Transverse colon (tissue), 4 donors: Measurements from ENCODE around the gene SPARCL1. TPM values are rescaled to one million over a fixed set of nuclear protein-coding genes. Genes with fewer than 3 reads are reported as not detected.
A peak's percentile ranks its signal among the peaks of the same experiment; 100 is the strongest.

Source experiments
- DNase-seq: peaks from one replicate; pipeline ENCODE4 v3.0.0-alpha.2; 2019
- H3K27ac ChIP-seq, 4 donors: fragments of 200-600 bp; sonication (generic); 2 replicates each; pipeline ENCODE4 v1.5.1; 2016 to 2018; ENCODE audit warnings: inconsistent platforms in 4 of 4
- H3K27me3 ChIP-seq: fragments of 200-600 bp; sonication (generic); 2 replicates; pipeline ENCODE4 v1.5.1; 2017; ENCODE audit warnings: inconsistent platforms
- H3K36me3 ChIP-seq, 4 donors: fragments of 200-600 bp; sonication (generic); 2 replicates each; pipeline ENCODE4 v1.5.1; 2017 to 2019; ENCODE audit warnings: inconsistent platforms in 4 of 4
- H3K4me1 ChIP-seq, 4 donors: fragments of 200-600 bp; sonication (generic); 2 replicates each; pipeline ENCODE4 v1.5.1; 2017 to 2020; ENCODE audit warnings: inconsistent platforms in 4 of 4
- H3K4me3 ChIP-seq, 4 donors: fragments of 200-600 bp; sonication (generic); 1 replicate in 1 of 4; 2 replicates in 3 of 4; pipeline versions ENCODE4 v1.5.1 to v1.6.1; 2017 to 2019; ENCODE audit warnings: inconsistent platforms in 4 of 4
- H3K9me3 ChIP-seq, 2 donors: fragments of 200-600 bp; sonication (generic); 2 replicates each; pipeline ENCODE4 v1.5.1; 2017 to 2019; ENCODE audit warnings: inconsistent platforms in 2 of 2
- EP300 ChIP-seq: sonication (generic); formaldehyde crosslinking; IDR thresholded peaks from one replicate; pipeline ENCODE4 v1.6.1; 2017; ENCODE audit warnings: antibody characterized with exemption, low read depth
- POLR2A ChIP-seq: fragments of 450-650 bp; IDR thresholded peaks from one replicate; pipeline ENCODE4 v1.6.1; 2016; ENCODE audit warnings: antibody characterized with exemption, mild to moderate bottlenecking, moderate library complexity
- POLR2AphosphoS5 ChIP-seq, 3 donors: sonication (generic); formaldehyde crosslinking; IDR thresholded peaks; one replicate each; pipeline ENCODE4 v1.6.1; 2016; ENCODE audit warnings: antibody characterized with exemption in 3 of 3
- WGBS, 2 donors: methylation state at CpG; one replicate each; pipeline ENCODE4 v1.1.5; 2018; ENCODE audit warnings: low coverage in 1 of 2; 5-methylcytosine and 5-hydroxymethylcytosine counted together
- in situ Hi-C, 4 donors: fragments of 200-750 bp; cut with MboI; loops; one replicate each; pipeline versions ENCODE4 v1.15.0 to v1.15.1; 2017; ENCODE audit warnings: low sequenced_read_pairs in 3 of 4, low pct_ligation_motif_present in 1 of 4, low pct_unique_long_range_greater_than_20kb in 1 of 4
- intact Hi-C: fragments of 100-400 bp; cut with DNase I; formaldehyde crosslinking; loops from one replicate; pipeline ENCODE4 v1.15.1; 2023; ENCODE audit warnings: low total_unique reads
- total RNA-seq, 4 donors: library from RNA; depleted of rRNA; stranded (reverse); fragments of >200 nt; gene quantifications; one replicate each; pipeline ENCODE4 v1.1.0, GENCODE V29; 2016
- TF ChIP-seq, protein P1 (sequence below), 5 experiments: fragments of 200-600 bp in 3 of 5; fragments of 450-650 bp in 2 of 5; sonication (generic) in 3 of 5; IDR thresholded peaks; 1 replicate in 2 of 5; 2 replicates in 3 of 5; pipeline ENCODE4 v1.5.1; 2016 to 2017; ENCODE audit warnings: antibody characterized with exemption in 5 of 5, inconsistent platforms in 3 of 5, mild to moderate bottlenecking in 2 of 5, moderate library complexity in 1 of 5

The SPARCL1 gene
- total RNA-seq, 4 donors from 2014 or later = 113 to 228 (median 151) TPM

DNA sequence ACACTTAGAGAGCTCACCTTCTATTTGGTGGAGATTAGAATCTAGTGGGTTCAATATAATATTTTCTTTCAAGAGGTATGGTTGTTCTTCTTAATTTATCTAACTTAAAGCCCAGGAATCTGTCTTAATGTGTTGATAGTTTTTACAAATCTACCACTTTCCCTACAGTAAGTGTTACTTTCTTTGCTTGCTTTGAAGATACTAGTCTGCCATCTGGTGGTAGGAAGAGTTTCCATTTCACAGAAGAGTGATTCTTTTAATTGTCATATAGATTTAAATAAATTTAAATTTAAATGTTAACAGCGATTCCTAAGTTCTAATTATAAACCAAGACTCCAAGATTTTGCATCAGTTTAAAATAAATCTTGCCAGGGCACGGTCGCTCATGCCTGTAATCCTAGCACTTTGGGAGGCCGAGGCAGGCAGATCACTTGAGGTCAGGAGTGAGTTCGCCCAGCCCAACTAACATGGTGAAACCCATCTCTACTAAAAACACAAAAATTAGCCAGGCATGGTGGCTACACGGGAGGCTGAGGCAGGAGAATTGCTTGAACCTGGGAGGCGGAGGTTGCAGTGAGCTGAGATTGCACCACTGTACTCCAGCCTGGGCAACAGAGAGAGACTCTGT is 63.3 kb downstream of the SPARCL1 start:
- DNase-seq = no peak
- intact Hi-C loops = no loop called here
- Histone ChIP-seq H3K36me3 (no peaks in the 10 kb centered on the region), H3K4me3 (no peak overlapping the region), H3K27ac (no peak overlapping the region), H3K9me3 (no peaks in the 10 kb centered on the region), H3K27me3 (no peaks in the 10 kb centered on the region), H3K4me1 (peaks cover 0 to 7% (median 0%) of the 10 kb centered on the region in 4 donors)
- 54 to 56% methylated on average over 7 of the region's 7 CpGs for WGBS, 2 donors
- TF ChIP-seq, protein P1, sequence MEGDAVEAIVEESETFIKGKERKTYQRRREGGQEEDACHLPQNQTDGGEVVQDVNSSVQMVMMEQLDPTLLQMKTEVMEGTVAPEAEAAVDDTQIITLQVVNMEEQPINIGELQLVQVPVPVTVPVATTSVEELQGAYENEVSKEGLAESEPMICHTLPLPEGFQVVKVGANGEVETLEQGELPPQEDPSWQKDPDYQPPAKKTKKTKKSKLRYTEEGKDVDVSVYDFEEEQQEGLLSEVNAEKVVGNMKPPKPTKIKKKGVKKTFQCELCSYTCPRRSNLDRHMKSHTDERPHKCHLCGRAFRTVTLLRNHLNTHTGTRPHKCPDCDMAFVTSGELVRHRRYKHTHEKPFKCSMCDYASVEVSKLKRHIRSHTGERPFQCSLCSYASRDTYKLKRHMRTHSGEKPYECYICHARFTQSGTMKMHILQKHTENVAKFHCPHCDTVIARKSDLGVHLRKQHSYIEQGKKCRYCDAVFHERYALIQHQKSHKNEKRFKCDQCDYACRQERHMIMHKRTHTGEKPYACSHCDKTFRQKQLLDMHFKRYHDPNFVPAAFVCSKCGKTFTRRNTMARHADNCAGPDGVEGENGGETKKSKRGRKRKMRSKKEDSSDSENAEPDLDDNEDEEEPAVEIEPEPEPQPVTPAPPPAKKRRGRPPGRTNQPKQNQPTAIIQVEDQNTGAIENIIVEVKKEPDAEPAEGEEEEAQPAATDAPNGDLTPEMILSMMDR (IDR thresholded peaks at IDR 0.05) = peak; percentile 64 to 82 (median 70)
- TF ChIP-seq POLR2A = no peak
- in situ Hi-C loops = loop anchor here in 3 of 4 donors (10.0 to 25.0 kb wide), 4 partner anchors 91 to 329 kb away; no protein-coding TSS in a partner anchor

DNA sequence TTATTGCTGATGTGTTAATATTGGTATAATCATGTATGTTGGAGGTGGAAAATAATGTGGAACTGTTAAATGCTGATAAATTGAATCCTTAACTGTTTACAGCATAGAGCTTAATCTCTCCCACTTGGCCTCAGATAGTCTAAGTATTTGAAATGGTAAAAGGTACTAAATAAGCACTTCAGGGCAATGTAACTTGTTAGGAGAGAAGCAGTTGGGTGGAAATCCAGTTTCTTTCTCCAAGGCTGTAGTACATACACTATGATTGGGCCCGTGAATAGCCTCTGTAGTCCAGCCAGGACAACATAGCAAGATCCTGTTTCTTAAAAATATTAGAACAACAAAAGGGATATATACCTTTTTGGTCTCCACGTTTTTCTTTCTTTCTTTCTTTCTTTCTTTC is 67.1 kb downstream of the SPARCL1 start:
- Histone ChIP-seq H3K27me3 (no peaks in the 10 kb centered on the region), H3K9me3 (no peaks in the 10 kb centered on the region), H3K4me3 (no peak overlapping the region), H3K4me1 (peaks cover 0 to 7% (median 0%) of the 10 kb centered on the region in 4 donors), H3K36me3 (peaks cover 0 to 17% (median 7%) of the 10 kb centered on the region in 4 donors), H3K27ac (no peak overlapping the region)
- TF ChIP-seq POLR2AphosphoS5 (IDR thresholded peaks at IDR 0.05) (no peak), EP300 (no peak), POLR2A (no peak)
- TF ChIP-seq, protein P1 (IDR thresholded peaks at IDR 0.05) = no peak
- 88 to 90% methylated on average over 2 of the region's 2 CpGs for WGBS, 2 donors
- in situ Hi-C loops = loop anchor here in 3 of 4 donors (5.0 to 25.0 kb wide), 6 partner anchors 85 to 325 kb away; no protein-coding TSS in a partner anchor
- no peak for DNase-seq
- intact Hi-C loops = no loop called here

DNA sequence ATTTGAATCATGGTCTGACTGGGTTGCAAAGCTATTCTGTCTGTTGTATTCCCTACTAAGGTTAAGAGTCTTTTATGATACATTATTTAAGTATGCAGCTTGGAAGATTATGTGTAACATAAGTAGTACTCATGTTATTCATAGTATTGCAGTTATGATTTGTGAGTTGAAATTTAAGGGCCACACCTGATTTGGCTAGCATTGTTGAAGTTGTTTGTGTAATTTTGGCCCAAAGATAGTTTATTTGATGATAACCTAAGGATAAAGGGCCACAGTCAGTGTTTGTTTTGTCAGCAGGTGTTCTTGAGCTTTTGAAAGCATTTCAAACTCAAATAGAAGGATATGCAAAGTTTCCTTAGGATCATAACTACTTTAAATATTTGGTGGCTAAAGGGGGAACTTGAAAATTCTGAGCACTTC is 67.9 kb downstream of the SPARCL1 start:
- H3K9me3 ChIP-seq = no peaks in the 10 kb centered on the region
- TF ChIP-seq, protein P1 (IDR thresholded peaks at IDR 0.05) = no peak
- TF ChIP-seq POLR2AphosphoS5 (IDR thresholded peaks at IDR 0.05) (no peak), EP300 (no peak), POLR2A (no peak)
- in situ Hi-C loops = loop anchor here in 3 of 4 donors (5.0 to 25.0 kb wide), 6 partner anchors 84 to 324 kb away; no protein-coding TSS in a partner anchor
- intact Hi-C loops = no loop called here
- peaks cover 0 to 7% (median 0%) of the 10 kb centered on the region in 4 donors for H3K4me1 ChIP-seq
- H3K4me3 ChIP-seq = no peak overlapping the region
- DNase-seq = no peak
- H3K27ac ChIP-seq = no peak overlapping the region
- H3K36me3 ChIP-seq = peaks cover 0 to 17% (median 7%) of the 10 kb centered on the region in 4 donors
- H3K27me3 ChIP-seq = no peaks in the 10 kb centered on the region

GRCh38 chr4:87458913-87459312 is 70.3 kb downstream of the SPARCL1 start:
- 95 to 100% methylated on average over 4 of the region's 4 CpGs for WGBS, 2 donors
- DNase-seq = no peak
- Histone ChIP-seq H3K4me3 (no peak overlapping the region), H3K27ac (no peak overlapping the region), H3K27me3 (no peaks in the 10 kb centered on the region), H3K9me3 (no peaks in the 10 kb centered on the region), H3K4me1 (peaks cover 0 to 4% (median 0%) of the 10 kb centered on the region in 4 donors), H3K36me3 (peaks cover 0 to 29% (median 7%) of the 10 kb centered on the region in 4 donors)
- TF ChIP-seq, protein P1 (IDR thresholded peaks at IDR 0.05) = no peak
- TF ChIP-seq EP300 = no peak
- intact Hi-C loops (loop anchor here (5.0 kb wide), 1 partner anchor 82 kb away; no protein-coding TSS in a partner anchor), in situ Hi-C loops (loop anchor here in 3 of 4 donors (10.0 to 25.0 kb wide), 3 partner anchors 84 to 322 kb away; no protein-coding TSS in a partner anchor)
